GM12873 (cell line): ENCODE data around the gene ANXA11.

Experiments
- TF ChIP-seq, protein P1 (sequence below): IDR thresholded peaks from 2 replicates; pipeline ENCODE4 v1.5.1; 2012; ENCODE audit warnings: low read depth, mild to moderate bottlenecking, moderate library complexity, low read length, control low read depth; ENCODE audit not compliant: insufficient read depth; ENCODE audit errors: missing control alignments

The ANXA11 gene

DNA sequence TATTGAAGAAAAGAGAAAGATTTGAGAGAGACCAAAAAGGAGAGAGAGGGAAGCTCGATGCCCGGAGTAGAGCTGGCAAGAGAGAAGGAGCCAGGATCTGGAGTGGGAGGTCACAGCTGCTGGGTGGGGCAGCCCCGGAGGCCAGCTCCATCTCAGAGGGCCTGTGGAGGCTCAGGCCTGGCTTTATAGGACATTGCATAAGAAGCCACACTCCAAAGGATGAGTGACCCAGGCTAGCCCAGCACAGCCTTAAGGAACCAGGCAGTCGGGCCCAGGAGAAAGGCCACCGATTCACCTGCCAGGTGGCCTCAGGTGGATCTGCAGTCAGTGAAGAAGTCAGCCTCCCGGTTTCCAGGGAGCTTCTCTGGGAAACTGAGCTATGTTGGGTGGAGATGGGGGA, 72.1 kb downstream of the ANXA11 start:
- TF ChIP-seq, protein P1, sequence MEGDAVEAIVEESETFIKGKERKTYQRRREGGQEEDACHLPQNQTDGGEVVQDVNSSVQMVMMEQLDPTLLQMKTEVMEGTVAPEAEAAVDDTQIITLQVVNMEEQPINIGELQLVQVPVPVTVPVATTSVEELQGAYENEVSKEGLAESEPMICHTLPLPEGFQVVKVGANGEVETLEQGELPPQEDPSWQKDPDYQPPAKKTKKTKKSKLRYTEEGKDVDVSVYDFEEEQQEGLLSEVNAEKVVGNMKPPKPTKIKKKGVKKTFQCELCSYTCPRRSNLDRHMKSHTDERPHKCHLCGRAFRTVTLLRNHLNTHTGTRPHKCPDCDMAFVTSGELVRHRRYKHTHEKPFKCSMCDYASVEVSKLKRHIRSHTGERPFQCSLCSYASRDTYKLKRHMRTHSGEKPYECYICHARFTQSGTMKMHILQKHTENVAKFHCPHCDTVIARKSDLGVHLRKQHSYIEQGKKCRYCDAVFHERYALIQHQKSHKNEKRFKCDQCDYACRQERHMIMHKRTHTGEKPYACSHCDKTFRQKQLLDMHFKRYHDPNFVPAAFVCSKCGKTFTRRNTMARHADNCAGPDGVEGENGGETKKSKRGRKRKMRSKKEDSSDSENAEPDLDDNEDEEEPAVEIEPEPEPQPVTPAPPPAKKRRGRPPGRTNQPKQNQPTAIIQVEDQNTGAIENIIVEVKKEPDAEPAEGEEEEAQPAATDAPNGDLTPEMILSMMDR = no peak

DNA sequence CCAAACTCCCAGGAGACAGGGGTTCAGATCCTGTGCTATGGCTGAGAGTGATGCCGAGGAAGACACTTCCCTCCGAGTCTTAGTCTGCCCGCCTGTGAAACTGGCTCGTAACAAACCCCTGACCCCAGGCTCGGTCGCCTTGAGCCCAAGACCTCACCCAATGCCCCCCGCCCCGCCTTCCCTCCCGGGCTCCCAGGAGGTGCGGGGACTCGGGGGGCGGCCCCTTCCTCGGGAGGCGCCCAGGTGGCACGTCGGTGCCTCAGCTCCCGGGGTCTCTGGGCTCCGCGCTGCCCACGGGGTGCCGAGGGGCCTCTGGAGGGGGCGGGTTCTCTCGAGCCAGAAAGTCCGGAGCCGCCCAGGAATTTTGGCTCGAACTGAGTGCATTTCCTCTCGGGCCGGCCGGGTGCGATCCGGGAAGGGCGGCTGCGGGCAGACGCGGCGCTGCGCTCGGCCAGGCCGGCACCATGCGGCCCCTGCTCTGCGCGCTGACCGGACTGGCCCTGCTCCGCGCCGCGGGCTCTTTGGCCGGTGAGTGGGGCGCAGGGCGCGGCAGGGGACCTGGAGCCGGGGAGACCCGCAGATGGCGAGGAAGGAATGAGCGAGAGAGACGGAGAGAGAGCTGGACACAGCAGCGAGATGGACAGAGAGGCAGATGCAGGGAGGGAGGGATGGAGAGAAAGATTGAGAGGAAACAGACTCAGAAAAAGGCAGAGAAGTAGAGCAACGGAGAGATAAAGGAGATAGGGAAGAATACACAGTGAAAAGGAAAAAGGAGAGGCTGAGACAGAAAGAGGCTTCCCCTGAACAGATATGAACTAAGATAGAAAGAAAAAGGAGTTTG, 72.8 kb downstream of the ANXA11 start, which contains the start of gene PLAC9:
TSS of gene PLAC9 (plus strand) at position 432 of the 841 bp plus-strand sequence. CDS start at position 465, 33 bp downstream.
- TF ChIP-seq, protein P1 = no peak

DNA sequence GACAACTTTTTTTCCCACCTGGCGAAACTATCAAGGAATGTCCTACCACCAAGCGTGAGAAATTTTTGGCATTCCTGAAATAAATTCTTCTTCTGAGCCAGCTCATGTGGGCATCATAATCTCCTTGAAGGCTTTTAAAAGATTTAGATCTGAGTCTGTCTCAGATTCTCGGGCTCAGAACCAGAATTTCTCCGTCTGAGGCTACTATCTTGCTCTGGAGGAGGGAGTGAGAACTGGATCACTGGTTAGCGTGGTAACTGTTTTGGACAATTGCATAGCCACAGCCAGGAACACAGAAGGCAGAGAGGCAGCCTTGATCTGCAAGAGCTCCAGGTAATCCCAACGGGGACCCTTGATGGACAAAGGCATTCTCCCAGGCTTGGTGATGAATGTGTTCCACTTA, 73.8 kb downstream of the ANXA11 start:
- TF ChIP-seq, protein P1 = no peak

DNA sequence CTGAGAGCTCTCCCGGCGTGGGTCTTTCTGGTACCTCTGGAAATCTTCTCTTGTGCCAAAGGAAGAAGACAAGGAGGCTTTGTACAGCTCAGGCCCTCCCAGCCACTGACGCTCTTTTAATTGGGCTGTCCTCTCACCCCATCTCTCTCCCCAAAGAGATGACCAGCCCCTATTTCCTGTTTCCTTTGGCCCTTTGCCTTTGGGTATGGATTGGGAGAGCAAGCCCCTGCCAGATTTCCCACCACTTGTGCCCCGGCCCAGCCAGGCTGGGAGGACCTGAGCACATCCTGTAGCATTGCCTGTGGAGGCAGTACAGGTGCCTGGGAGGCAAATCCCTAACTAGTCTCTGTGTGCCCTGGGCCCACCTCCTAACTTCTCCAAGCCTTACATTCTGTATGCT, 78.5 kb downstream of the ANXA11 start:
- TF ChIP-seq, protein P1 = no peak

DNA sequence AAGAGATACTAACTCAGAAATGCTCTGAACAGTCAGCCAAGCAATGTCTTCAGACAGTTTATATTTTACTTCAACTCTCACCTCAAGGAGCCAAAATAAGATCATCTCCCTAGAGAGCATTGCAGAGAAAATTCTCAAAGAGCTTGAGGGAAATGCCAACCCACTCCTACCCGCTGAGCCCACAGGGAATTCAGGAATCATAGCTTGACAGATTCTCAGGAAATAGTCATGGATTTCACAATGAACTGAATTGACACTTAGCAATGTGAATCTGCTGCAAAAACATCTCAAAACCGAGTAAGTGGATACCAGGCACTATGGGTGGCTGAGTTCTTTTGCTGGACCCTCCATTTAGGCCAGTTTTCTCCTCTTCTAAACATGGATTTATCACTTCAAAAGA, 82.6 kb downstream of the ANXA11 start:
- TF ChIP-seq, protein P1 = no peak

DNA sequence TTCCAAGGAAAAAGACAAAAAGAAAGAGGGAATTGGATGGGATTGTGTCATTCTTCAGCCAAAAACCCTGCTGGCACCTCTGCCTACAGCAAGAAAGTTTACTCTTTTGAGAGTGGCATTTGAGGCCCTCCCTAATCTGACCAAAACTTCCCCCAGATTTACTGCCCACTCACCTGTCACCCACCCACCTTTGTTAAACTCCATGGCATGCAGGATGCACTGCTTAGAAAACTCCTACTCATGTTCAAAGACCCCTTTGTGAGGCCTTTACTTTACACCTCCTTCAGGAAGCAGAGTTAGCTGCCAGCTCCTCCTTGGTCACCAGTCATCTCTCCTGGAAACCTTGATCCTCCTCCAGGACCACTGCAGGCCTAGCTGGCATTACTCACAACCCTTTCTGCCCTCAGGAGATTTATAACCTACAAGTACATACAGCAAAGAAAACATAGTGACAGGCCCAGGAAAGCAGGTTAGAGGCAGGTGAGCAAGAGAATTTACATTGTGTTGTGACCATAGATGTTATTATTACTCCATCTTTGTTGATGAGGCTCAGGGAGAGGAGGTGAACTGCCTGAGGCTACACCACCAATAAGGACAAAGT, 83.1 kb downstream of the ANXA11 start:
- TF ChIP-seq, protein P1 = no peak

DNA sequence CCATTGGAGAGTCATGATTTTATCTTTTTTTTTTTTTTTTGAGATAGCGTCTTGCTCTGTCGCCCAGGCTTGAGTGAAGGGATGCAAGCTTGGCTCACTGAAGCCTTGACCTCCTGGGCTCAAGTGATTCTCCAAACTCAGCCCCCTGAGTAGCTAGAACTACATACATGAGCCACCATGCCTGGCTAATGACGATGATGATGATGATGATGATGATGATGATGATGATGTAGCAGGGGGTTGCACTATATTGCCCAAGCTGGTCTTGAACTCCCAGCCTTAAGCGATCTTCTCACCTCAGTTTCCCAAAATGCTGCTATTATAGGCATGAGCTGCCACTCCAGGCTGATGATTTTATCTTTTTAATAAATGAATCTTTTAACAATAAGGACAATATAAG, 86.7 kb downstream of the ANXA11 start:
- TF ChIP-seq, protein P1 = no peak
